Anterior cingulate cortex (tissue), 58 donors: ENCODE results near the gene CCR6.

Experiments
- DNase-seq, 58 donors: peaks; one replicate each; lab custom pipeline; 2025; lab: John Stamatoyannopoulos, UW

CCR6 gene

GRCh38 chr6:167118839-167119238 lies 4.1 kb upstream of the CCR6 start:
- DNase-seq = no peak

DNA sequence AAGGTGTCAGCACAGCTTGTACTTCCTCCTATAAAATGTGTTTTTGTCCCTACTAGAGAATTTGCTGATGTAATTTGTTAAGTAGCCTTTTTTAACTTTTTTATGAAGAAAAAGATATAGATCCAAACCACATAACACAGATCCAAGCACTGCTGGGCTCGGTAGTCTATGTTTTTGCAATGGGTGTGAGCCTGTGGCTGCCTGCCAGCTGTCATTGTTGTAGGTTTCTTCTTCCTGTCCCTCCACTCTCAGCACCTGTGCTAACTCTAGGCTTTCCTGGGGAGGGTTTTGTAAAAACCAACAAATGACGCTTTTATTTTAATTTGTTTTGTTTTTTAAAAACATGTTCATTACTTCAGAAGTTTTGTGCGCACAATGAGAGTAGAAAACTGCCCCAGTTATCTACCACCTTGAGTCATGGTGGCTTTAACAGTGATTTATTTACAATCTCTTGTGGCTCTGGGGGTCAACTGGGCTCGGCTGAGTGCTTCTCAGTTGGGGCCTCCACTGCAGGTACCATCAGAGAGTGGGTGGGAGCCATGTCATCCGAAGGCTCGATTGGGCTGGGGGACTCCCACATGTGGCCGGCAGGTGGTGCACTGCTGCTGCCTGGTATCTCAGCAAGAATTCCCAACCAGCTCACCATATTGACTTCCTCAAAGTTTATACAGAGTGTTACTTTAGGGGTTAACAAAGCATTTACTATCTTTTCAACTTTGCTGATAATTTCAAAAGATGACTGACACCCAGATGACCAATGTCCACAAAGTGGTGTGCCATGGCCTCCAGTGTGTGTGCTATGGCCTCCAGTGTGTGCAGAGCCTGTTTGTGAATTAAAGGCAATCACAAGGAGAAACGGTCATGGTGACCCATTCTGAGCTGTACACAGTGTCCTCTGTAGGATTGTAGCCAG lies 3.0 kb upstream of the CCR6 start:
- no peak for DNase-seq

GRCh38 chr6:167120583-167120903 lies 2.4 kb upstream of the CCR6 start:
- DNase-seq = no peak

DNA sequence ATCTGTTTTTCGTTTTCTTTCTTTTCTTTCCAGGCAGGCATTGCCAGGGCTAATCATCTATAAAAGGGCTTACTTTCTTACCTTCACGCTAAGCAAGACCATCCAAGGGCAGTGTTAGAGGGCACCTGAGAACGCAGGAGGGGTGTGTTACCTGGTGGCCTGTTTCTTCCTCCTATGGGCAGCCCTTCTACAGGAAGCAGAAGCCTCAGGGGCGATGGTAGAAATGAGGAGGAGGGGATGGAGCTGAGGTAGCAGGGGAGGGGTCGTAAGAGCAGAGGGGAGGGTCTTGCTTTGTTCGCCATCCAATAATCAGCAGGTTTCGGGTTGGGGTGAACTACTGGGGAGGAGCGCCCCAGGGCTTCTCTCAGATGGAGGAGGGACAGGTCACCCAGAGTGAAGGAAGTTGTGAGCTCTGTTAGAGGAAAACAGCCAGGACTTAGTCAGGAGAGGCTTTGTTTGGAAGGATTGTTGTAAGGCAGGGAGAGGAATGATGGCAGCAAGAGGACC lies 1.5 kb upstream of the CCR6 start:
- DNase-seq = no peak

DNA sequence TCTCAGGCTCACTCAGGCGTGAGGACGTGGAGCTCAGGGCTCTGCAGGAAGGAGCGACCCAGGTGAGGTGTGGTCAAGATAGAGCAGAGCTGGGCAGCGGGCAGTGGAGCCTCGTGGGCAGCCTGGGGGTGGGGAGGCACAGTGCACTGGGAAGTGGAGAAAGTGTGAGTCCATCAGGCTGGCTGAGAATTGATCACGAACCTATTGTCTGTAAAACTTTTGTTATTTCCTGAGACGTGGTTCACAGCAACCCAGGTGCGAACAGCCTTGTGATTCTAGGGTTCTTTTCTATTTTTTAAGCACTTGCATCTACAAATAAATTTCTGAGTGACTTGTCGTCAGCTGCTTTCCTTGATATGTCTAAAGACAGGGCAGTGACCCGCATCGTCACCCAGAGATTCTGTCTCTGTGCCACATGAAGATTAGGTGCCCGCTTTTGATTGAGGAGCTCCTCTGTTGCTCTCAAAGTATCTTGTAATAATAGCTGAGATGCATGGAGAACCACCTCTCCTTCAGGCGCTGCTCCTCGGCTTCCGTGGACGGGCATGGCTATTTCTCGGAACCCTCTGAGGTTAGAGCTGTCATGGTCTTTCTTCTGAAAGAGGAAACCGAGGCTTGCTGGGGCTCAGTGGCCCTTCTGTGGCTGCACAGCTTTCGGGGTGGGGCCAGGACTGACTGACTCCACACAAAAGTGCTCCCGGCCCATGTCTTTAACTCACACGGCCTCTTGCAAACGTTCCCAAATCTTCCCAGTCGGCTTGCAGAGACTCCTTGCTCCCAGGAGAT lies 662 bp upstream of the CCR6 start:
- no peak for DNase-seq

DNA sequence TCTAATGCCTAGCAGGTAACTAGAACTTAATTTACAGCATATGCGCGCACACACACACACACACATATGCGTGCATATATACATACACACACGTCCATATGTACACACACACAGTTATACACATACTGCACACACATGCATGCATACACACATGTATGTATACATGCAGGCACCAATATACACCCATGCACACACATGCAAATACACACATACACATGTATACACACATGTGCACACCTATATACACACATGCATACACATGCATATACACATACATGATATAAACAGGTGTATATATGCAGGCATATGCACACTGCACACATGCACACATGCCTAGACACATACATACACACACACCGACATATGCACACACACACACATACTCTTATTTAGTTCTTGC lies 1.9 kb downstream of the CCR6 start:
- no peak for DNase-seq

- no peak for DNase-seq
Measured at GRCh38 chr6:167125410-167125809, 2.5 kb downstream of the CCR6 start.

DNA sequence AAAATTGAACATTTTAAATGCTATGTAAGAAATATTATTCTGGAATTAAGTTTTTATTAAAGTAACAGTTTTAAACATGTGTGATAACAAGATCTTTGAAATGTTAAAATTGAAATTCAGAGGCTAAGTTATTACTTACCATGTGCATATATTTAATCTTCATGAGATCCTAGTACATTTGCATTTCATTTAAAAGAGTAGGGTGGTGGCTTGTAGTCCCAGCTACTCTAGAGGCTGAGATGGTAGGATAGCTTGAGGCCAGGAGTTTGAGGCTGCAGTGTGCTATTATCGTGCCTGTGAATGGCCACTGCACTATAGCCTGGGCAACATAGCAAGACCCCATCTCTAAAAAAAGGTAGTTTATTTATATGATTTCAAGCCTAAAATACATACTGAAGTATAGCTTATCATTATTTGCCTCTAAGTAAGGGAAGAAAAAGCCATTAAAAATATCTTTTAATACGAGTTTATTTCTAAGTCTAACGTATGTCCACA lies 3.0 kb downstream of the CCR6 start:
- no peak for DNase-seq

GRCh38 chr6:167127785-167128531 lies 5.1 kb downstream of the CCR6 start:
- DNase-seq = no peak

DNA sequence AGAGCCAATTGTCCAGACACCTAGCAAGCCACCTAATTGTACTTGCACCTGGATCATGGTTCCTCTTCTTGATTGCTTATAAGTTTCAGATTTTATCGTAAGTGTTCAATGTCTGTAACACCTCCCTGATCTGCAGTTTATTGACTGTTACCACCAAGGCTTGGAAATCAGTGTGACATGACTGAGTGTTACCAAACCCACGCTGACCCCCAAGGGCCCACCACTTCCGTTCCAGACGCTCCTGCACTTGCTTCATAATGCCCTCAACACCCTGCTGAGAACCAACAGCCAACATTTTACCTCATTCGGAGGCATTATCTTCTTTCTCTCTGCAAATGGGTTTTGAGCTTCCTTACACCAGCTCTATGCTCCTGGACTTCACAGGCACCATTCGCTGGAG lies 6.3 kb downstream of the CCR6 start:
- no peak for DNase-seq

DNA sequence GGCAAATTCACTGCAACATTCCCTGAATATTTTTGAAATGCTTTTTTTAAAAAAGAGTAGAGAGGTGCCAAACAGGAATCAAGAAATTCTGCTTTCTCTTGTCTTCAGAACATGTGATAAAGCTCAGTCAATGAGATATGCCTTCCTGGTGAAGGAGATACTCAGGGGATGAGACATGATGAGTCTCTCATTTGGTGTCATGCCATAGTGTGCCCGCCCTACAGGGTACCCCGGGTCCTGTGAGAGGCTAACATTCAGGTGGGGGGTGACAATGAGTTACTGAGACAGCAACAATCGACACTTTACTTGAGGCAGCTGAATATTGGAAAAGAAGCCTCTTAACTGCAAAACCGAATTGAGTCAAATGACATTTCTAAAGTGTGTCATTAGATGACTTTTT lies 6.7 kb downstream of the CCR6 start:
- no peak for DNase-seq

DNA sequence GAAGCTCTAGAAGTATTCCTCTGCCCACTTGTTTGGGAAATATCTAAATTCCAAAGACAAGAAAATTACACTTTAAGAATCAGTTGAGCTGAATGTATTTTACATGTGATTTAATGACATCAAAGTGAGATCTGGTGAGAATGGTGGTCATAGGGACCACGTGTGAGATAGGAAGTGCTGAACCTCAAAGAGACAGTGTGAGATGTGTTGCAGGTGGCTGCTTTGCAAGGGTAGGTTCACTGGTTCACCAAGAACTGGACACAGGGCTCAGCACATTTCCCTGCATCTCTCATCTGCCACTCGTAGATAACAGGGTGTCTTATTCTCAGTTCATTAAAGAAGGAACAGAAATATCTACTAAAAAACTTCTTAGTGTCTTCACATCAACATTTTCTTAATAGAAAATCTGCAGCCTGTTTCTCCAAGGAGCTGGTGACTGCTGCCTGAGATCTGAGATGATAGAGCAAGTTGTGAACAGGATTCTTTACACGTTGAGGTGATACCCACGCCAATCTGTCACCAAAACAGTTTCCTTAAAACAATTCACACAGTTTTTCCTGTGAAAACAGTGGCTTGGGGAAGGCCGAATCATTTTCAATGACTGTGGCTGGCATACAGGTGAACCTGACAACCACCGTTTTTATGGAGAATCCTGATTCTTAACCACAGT lies 7.2 kb downstream of the CCR6 start:
- DNase-seq = peak in 5 of 58 donors; percentile 10 to 32 (median 19)

DNA sequence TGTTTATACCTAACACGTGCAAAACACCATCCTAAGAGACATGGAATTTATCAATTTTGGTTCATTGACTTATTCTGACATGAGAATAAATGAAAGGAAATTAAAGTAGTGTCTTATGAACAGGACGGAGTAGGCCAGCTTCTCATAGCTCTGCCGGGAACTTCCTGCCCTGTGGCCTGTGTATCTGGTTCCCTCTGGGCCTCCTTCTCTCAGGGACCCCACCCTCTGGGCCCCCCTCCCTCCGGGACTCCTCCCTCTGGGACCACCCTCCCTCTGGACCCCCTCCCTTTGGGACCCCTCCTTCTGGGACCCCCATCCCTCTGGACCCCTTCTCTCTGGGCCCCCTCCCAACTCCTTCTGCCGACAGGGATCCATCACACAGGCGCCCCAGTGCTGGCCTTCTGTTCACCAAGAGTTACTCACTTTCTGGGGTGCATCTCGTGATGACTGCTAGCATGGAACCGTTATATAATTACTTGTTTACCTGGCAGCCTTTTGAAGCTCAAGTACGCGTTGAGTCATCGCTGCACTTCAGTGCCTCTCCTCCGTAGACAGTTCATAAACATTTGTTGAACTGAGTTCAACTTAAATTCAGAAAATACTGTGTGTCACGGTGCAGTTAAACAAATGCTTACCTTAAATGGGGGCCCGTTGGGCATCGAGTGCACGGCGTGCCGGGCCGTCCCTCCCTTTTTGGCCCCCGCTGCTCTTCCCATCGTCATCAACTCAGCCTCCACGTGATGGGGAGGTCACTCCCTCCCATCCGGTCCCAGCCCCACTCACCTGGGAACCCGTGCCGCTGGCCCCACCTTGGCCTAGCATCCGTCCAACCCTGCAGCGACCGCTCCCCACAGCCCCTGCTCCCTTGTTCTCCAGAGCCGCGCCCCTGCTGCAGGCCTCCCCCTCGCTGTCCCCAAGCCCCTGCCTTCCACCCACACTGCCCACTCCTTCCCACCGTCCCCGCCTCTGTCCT lies 8.1 kb downstream of the CCR6 start:
- DNase-seq = no peak

DNA sequence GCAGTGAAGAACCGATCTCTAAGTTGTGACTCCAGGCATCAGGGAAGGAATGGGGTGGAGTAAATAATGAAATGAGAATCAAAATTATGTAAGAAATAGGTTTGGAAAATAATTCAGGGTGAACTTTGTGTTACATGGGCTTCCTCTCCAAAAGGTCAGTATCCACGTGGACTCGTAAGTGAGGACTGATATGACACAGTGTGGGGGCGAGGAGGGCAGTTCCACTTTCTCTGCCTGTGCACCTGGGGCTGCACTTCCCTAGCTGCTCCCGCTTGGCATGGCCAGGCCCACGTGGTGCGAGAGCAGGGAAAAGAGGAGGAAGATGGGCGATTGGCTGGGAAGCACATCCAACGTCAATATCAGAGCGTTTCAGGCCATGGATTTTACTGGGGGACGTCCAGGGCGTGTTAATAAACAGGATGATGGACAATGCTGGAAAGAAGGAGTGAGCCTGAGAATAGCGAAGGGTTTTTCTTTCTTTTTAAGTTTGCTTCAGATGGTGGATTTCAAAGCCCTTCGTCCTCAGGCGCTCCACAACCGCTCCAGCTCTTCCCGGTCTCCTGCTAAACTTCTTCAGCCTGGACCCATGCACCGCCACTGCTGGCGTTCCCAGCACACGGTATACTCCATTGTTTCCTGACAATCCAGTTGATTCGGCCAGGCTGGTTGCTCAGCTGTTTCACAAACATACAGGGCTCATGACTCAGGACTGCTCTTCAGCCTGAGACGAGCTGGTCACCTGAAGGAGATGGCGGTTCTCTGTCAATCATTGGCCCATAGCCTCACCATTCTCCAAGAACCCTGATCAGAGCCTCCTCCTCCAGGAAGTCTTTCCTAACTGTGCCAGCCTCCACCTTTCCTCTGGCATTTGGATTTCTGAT lies 11.8 kb downstream of the CCR6 start:
- DNase-seq = no peak

DNA sequence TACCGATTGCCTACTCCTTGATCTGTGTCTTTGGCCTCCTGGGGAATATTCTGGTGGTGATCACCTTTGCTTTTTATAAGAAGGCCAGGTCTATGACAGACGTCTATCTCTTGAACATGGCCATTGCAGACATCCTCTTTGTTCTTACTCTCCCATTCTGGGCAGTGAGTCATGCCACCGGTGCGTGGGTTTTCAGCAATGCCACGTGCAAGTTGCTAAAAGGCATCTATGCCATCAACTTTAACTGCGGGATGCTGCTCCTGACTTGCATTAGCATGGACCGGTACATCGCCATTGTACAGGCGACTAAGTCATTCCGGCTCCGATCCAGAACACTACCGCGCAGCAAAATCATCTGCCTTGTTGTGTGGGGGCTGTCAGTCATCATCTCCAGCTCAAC lies 13.5 kb downstream of the CCR6 start:
- DNase-seq = no peak

GRCh38 chr6:167137081-167137480 lies 14.2 kb downstream of the CCR6 start:
- DNase-seq = no peak

GRCh38 chr6:167137881-167138280 lies 15.0 kb downstream of the CCR6 start:
- DNase-seq = no peak

DNA sequence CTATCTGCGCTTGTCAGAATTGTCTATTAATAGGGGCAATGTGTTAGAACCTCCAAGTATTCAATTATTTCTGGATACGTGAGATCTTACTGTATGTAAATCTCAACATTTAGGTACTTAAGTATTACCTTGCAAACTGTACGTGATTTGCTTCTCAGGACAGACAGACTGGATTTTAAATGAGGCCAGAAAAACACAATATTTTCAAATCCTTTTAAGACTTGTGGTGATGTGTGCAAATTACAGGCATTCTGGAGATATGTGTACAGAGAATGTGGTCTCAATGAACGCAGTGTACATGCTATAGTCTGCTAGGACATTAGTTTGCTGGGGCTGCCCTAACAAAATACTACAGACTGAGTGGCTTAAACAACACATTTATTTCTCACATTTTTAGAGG lies 16.9 kb downstream of the CCR6 start:
- no peak for DNase-seq
